OCI-M2 (cell line): ENCODE measurements around the gene MB.
"Not testable (repeated sequence)": the region's sequence is repeated elsewhere in the genome, so short reads cannot be mapped to it uniquely, and the experiment has no call there.

ENCODE experiments used
- DNase-seq: peaks from one replicate; lab custom pipeline; 2025; ENCODE audit not compliant: unreplicated experiment; lab: John Stamatoyannopoulos, UW

Gene MB

GRCh38 chr22:35638001-35638400 lies 20.9 kb upstream of the MB start:
- no peak for DNase-seq

- DNase-seq = no peak
These were observed 20.1 kb upstream of the MB start for GRCh38 chr22:35637254-35637653.

- no peak for DNase-seq
These were observed 17.9 kb upstream of the MB start for GRCh38 chr22:35634943-35635540.

GRCh38 chr22:35634015-35634414 lies 16.9 kb upstream of the MB start:
- no peak for DNase-seq

GRCh38 chr22:35633520-35633919 lies 16.4 kb upstream of the MB start:
- no peak for DNase-seq

GRCh38 chr22:35632935-35633334 lies 15.8 kb upstream of the MB start:
- no peak for DNase-seq

GRCh38 chr22:35631597-35631996 lies 14.5 kb upstream of the MB start:
- DNase-seq = no peak

GRCh38 chr22:35630891-35631290 lies 13.8 kb upstream of the MB start:
- no peak for DNase-seq

GRCh38 chr22:35630387-35630793 lies 13.3 kb upstream of the MB start:
- no peak for DNase-seq

- no peak for DNase-seq
These were observed 12.5 kb upstream of the MB start for GRCh38 chr22:35629406-35630216.

GRCh38 chr22:35628732-35629131 lies 11.6 kb upstream of the MB start:
- no peak for DNase-seq

GRCh38 chr22:35627267-35628041 lies 10.3 kb upstream of the MB start:
- DNase-seq = no peak

- DNase-seq = no peak
These were observed 8.8 kb upstream of the MB start for GRCh38 chr22:35625763-35626432.

GRCh38 chr22:35624547-35624946 lies 7.4 kb upstream of the MB start:
- DNase-seq = no peak

GRCh38 chr22:35623885-35624284 lies 6.8 kb upstream of the MB start:
- DNase-seq = not testable (repeated sequence)

- no peak for DNase-seq
These were observed 5.2 kb upstream of the MB start for GRCh38 chr22:35622191-35622913.

GRCh38 chr22:35621451-35621850 lies 4.3 kb upstream of the MB start:
- no peak for DNase-seq

- no peak for DNase-seq
These were observed 3.6 kb upstream of the MB start for GRCh38 chr22:35620624-35621251.

GRCh38 chr22:35619336-35620094 lies 2.4 kb upstream of the MB start:
- DNase-seq = no peak
